C4-2B (cell line): ENCODE data around the gene GJB3.

ENCODE experiments used
- CTCF ChIP-seq: fragments of 450-650 bp; conservative IDR thresholded peaks from 2 replicates; pipeline ENCODE4 v1.5.1; 2017; ENCODE audit warnings: mild to moderate bottlenecking
- ZFX ChIP-seq: fragments of 450-650 bp; IDR thresholded peaks from 2 replicates; pipeline ENCODE4 v1.6.1; 2017

- TF ChIP-seq CTCF (no peak), ZFX (no peak)
Observed at GRCh38 chr1:34777519-34778321, 3.3 kb upstream of the GJB3 start.
